HL-60 (cell line): Measurements from ENCODE around the gene PITPNB.

ENCODE experiments used
- DNase-seq, 2 experiments: peaks; one replicate each; pipeline ENCODE4 v3.0.0-alpha.2; 2010 to 2020; ENCODE audit warnings: low read depth in 1 of 2, low spot score in 1 of 2
- H3K27ac ChIP-seq: fragments of 250-450 bp; sonication (Bioruptor Pico); replicated peaks from 2 replicates; pipeline ENCODE4 v1.5.1; 2020; ENCODE audit warnings: mild to moderate bottlenecking, moderate library complexity
- H3K27me3 ChIP-seq: fragments of 250-450 bp; sonication (Bioruptor Pico); 2 replicates; pipeline ENCODE4 v1.5.1; 2021; ENCODE audit warnings: mild to moderate bottlenecking, moderate library complexity; ENCODE audit not compliant: insufficient read depth, poor library complexity, severe bottlenecking
- H3K4me3 ChIP-seq: replicated peaks from 2 replicates; pipeline ENCODE4 v1.5.1; 2011; ENCODE audit warnings: mild to moderate bottlenecking, control low read depth, low read length; ENCODE audit not compliant: insufficient read depth
- CTCF ChIP-seq: IDR thresholded peaks from one replicate; pipeline ENCODE4 v1.5.1; 2011; ENCODE audit warnings: low read length, control low read depth, inconsistent platforms; ENCODE audit not compliant: insufficient read depth
- GABPA ChIP-seq: IDR thresholded peaks from 2 replicates; pipeline ENCODE4 v1.6.1; 2012; ENCODE audit warnings: low read depth
- POLR2AphosphoS5 ChIP-seq: IDR thresholded peaks from 2 replicates; pipeline ENCODE4 v1.6.1; 2012; ENCODE audit warnings: low read depth
- REST ChIP-seq: IDR thresholded peaks from 2 replicates; pipeline ENCODE4 v1.6.1; 2012; ENCODE audit warnings: low read depth; ENCODE audit not compliant: insufficient replicate concordance
- SPI1 ChIP-seq: IDR thresholded peaks from 2 replicates; pipeline ENCODE4 v1.6.1; 2012; ENCODE audit warnings: low read depth, mild to moderate bottlenecking, borderline replicate concordance

The PITPNB gene

GRCh38 chr22:27912101-27912500 lies 7.0 kb downstream of the PITPNB start:
- H3K27me3 ChIP-seq = no peaks in the 10 kb centered on the region
- no peak overlapping the region for H3K27ac ChIP-seq
- TF ChIP-seq POLR2AphosphoS5 (no peak), GABPA (no peak), REST (no peak), CTCF (no peak), SPI1 (no peak)
- no peak overlapping the region for H3K4me3 ChIP-seq
- no peak for DNase-seq

GRCh38 chr22:27911330-27911729 lies 7.7 kb downstream of the PITPNB start:
- no peak overlapping the region for H3K4me3 ChIP-seq
- no peak overlapping the region for H3K27ac ChIP-seq
- TF ChIP-seq POLR2AphosphoS5 (no peak), REST (no peak)
- no peaks in the 10 kb centered on the region for H3K27me3 ChIP-seq
- no peak for DNase-seq

- H3K27ac ChIP-seq = no peak overlapping the region
- H3K4me3 ChIP-seq = no peak overlapping the region
- TF ChIP-seq REST = no peak
- no peak for TF ChIP-seq CTCF
- TF ChIP-seq SPI1 = no peak
- no peak for TF ChIP-seq POLR2AphosphoS5
- TF ChIP-seq GABPA = no peak
- DNase-seq = no peak
- H3K27me3 ChIP-seq = no peaks in the 10 kb centered on the region
Observed at GRCh38 chr22:27906241-27906640, 12.8 kb downstream of the PITPNB start.

GRCh38 chr22:27905653-27906052 lies 13.4 kb downstream of the PITPNB start:
- Histone ChIP-seq H3K27ac (no peak overlapping the region), H3K27me3 (no peaks in the 10 kb centered on the region), H3K4me3 (no peak overlapping the region)
- DNase-seq = no peak
- no peak for TF ChIP-seq GABPA
- no peak for TF ChIP-seq CTCF
